Measurements from ENCODE around the gene STARD13.

The STARD13 gene

DNA sequence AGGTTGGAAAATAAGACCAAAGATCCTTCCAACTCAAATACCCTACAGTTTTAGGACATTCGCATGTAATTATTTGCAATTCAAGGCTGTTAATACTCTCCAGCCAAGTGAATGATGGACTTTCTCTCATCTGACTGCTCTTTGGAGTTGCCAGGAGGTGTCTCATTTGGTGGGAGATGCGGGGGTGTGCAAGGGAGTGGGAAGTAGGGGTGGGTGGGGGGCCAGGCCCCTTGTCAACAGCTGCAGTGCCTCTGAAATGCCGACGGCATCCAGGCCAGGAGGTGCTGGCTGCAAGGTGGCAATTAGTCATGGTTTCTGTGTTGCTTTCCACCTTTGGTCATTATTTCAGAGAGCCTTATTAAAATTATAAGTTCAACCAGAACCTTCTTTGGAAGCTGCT is 147.8 kb downstream of the STARD13 start:
- no peaks in the 10 kb centered on the region for H3K36me3 ChIP-seq (ENCODE audit: low read length)
- no peaks in the 10 kb centered on the region for H3F3A ChIP-seq (ENCODE audit: insufficient read depth)
- H3K4me3 ChIP-seq (ENCODE audit: insufficient read depth, low read length, poor library complexity, severe bottlenecking) = no peak overlapping the region
- TF ChIP-seq CTCF (IDR thresholded peaks at IDR 0.05; ENCODE audit: insufficient read depth, low read length, poor library complexity, severe bottlenecking) = no peak
- TF ChIP-seq EZH2phosphoT487 (conservative IDR thresholded peaks at IDR 0.05; ENCODE audit: low read length) = no peak
- no peak overlapping the region for H3K9ac ChIP-seq (ENCODE audit: low read length)
- no peak overlapping the region for H3K4me2 ChIP-seq (ENCODE audit: low read depth, low read length, poor library complexity, severe bottlenecking)
- H3K79me2 ChIP-seq (ENCODE audit: insufficient read depth, low read length) = no peaks in the 10 kb centered on the region
- H4K20me1 ChIP-seq (ENCODE audit: low read depth, low read length) = no peaks in the 10 kb centered on the region
- no peak overlapping the region for H2AFZ ChIP-seq (ENCODE audit: low read depth, low read length, severe bottlenecking)
- H3K27ac ChIP-seq (ENCODE audit: low read depth, low read length) = no peak overlapping the region
- no peaks in the 10 kb centered on the region for H3K27me3 ChIP-seq (ENCODE audit: low read length)
- H3K9me3 ChIP-seq (ENCODE audit: insufficient read depth, low read length) = peaks cover 4% of the 10 kb centered on the region; the same call in 1 of the 2 replicates
- H3K9me2 ChIP-seq (replicated peaks; ENCODE audit: insufficient read depth, low read length) = no peaks in the 10 kb centered on the region

GRCh38 chr13:33135097-33135496 is 150.5 kb downstream of the STARD13 start:
- no peaks in the 10 kb centered on the region for H3K9me2 ChIP-seq (replicated peaks; ENCODE audit: insufficient read depth, low read length)
- TF ChIP-seq CTCF (IDR thresholded peaks at IDR 0.05; ENCODE audit: insufficient read depth, low read length, poor library complexity, severe bottlenecking) = no peak
- no peak for TF ChIP-seq EZH2phosphoT487 (conservative IDR thresholded peaks at IDR 0.05; ENCODE audit: low read length)
- H3K79me2 ChIP-seq (ENCODE audit: insufficient read depth, low read length) = no peaks in the 10 kb centered on the region
- no peak overlapping the region for H3K9ac ChIP-seq (ENCODE audit: low read length)
- no peaks in the 10 kb centered on the region for H3K27me3 ChIP-seq (ENCODE audit: low read length)
- H2AFZ ChIP-seq (ENCODE audit: low read depth, low read length, severe bottlenecking) = no peak overlapping the region
- no peaks in the 10 kb centered on the region for H3K36me3 ChIP-seq (ENCODE audit: low read length)
- no peak overlapping the region for H3K4me2 ChIP-seq (ENCODE audit: low read depth, low read length, poor library complexity, severe bottlenecking)
- no peak overlapping the region for H3K4me3 ChIP-seq (ENCODE audit: insufficient read depth, low read length, poor library complexity, severe bottlenecking)
- no peak overlapping the region for H3K27ac ChIP-seq (ENCODE audit: low read depth, low read length)
- no peaks in the 10 kb centered on the region for H3F3A ChIP-seq (ENCODE audit: insufficient read depth)
- peaks cover 4% of the 10 kb centered on the region; the same call in 1 of the 2 replicates for H3K9me3 ChIP-seq (ENCODE audit: insufficient read depth, low read length)
- no peaks in the 10 kb centered on the region for H4K20me1 ChIP-seq (ENCODE audit: low read depth, low read length)

DNA sequence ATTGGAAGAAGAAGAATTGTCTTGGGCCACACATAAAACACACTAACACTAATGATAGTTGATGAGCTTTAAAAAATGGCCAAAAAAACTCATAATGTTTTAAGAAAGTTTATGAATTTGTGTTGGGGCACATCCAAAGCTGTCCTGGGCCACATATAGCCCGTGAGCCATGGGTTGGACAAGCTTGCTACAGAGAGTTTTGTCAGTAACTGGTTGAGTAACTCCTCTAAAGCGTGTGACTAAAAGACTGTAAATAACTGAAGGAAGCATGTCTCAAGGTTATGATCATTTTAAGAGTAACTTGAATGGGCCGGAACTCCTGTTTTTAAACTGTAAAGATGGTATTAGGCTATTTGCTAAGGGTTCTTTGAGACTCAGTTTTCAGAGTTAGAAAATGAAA is 151.3 kb downstream of the STARD13 start:
- H3K27me3 ChIP-seq (ENCODE audit: low read length) = no peaks in the 10 kb centered on the region
- no peak overlapping the region for H3K9ac ChIP-seq (ENCODE audit: low read length)
- no peak overlapping the region for H3K27ac ChIP-seq (ENCODE audit: low read depth, low read length)
- H3K4me3 ChIP-seq (ENCODE audit: insufficient read depth, low read length, poor library complexity, severe bottlenecking) = no peak overlapping the region
- no peak overlapping the region for H2AFZ ChIP-seq (ENCODE audit: low read depth, low read length, severe bottlenecking)
- no peaks in the 10 kb centered on the region for H3K79me2 ChIP-seq (ENCODE audit: insufficient read depth, low read length)
- no peaks in the 10 kb centered on the region for H3F3A ChIP-seq (ENCODE audit: insufficient read depth)
- H4K20me1 ChIP-seq (ENCODE audit: low read depth, low read length) = no peaks in the 10 kb centered on the region
- H3K9me3 ChIP-seq (ENCODE audit: insufficient read depth, low read length) = peaks cover 4% of the 10 kb centered on the region; the same call in 1 of the 2 replicates
- H3K4me2 ChIP-seq (ENCODE audit: low read depth, low read length, poor library complexity, severe bottlenecking) = no peak overlapping the region
- no peaks in the 10 kb centered on the region for H3K9me2 ChIP-seq (replicated peaks; ENCODE audit: insufficient read depth, low read length)
- no peaks in the 10 kb centered on the region for H3K36me3 ChIP-seq (ENCODE audit: low read length)
- no peak for TF ChIP-seq CTCF (IDR thresholded peaks at IDR 0.05; ENCODE audit: insufficient read depth, low read length, poor library complexity, severe bottlenecking)
- no peak for TF ChIP-seq EZH2phosphoT487 (conservative IDR thresholded peaks at IDR 0.05; ENCODE audit: low read length)
